HL-60 (cell line): ENCODE results near the gene FGD1.

Experiments
- GABPA ChIP-seq: IDR thresholded peaks from 2 replicates; pipeline ENCODE4 v1.6.1; 2012; ENCODE audit warnings: low read depth
- POLR2AphosphoS5 ChIP-seq: IDR thresholded peaks from 2 replicates; pipeline ENCODE4 v1.6.1; 2012; ENCODE audit warnings: low read depth
- TF ChIP-seq, protein P1 (sequence below): IDR thresholded peaks from one replicate; pipeline ENCODE4 v1.5.1; 2011; ENCODE audit warnings: low read length, control low read depth, inconsistent platforms; ENCODE audit not compliant: insufficient read depth

DNA sequence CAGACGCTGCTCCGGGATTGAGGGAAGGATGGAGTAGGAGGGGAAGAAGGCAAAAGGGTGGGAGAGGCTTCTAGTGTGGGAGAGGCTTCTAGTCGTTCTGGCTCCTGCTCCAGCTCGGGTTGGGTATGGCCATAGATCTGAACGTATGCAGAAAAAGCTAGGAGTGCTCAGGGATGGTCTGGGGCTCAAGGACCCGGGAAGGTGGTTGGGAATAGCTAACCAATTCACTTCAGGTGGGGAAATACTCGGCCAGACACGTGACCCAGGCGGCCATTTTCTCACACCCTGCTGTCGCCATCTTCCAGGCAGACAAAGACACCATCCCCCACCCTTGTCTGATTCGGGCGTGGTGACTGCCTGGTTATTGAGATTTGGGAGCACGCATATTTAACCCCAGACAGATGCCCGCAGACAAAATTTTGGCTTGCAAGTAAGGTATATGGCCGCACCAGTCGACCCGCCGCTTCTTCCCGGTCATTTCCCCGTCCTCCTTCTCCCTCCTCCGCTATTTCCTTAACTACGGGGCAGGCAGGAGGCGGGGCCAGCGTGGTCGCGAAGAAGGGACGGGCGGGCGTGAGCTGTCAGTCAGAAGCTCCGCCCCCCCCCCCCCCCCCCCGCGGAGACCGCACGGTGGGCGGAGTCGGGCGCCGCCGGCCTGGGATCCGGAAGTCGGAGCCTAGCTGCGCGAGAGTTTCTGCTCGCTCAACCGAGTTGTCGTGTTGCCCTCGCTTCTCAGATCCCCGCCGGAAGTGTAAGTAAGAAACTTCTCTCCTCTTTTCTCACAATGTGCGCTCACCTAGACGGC, 33.7 kb upstream of the FGD1 start, which contains the start of gene GNL3L:
- TF ChIP-seq, protein P1, sequence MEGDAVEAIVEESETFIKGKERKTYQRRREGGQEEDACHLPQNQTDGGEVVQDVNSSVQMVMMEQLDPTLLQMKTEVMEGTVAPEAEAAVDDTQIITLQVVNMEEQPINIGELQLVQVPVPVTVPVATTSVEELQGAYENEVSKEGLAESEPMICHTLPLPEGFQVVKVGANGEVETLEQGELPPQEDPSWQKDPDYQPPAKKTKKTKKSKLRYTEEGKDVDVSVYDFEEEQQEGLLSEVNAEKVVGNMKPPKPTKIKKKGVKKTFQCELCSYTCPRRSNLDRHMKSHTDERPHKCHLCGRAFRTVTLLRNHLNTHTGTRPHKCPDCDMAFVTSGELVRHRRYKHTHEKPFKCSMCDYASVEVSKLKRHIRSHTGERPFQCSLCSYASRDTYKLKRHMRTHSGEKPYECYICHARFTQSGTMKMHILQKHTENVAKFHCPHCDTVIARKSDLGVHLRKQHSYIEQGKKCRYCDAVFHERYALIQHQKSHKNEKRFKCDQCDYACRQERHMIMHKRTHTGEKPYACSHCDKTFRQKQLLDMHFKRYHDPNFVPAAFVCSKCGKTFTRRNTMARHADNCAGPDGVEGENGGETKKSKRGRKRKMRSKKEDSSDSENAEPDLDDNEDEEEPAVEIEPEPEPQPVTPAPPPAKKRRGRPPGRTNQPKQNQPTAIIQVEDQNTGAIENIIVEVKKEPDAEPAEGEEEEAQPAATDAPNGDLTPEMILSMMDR: no peak
- TF ChIP-seq POLR2AphosphoS5: 0 out of 2 replicates have a peak, but pooled peaks have one; percentile 43
- peak; percentile 55 for TF ChIP-seq GABPA
